Esophagus squamous epithelium (tissue), 4 donors: ENCODE measurements around the gene TRPV6.

Experiments
- POLR2A ChIP-seq, 4 donors: fragments of 450-650 bp; IDR thresholded peaks; one replicate each; pipeline ENCODE4 v1.6.1; 2017; ENCODE audit warnings: antibody characterized with exemption in 4 of 4, mild to moderate bottlenecking in 4 of 4, moderate library complexity in 3 of 4
- TF ChIP-seq, protein P1 (sequence below), 6 experiments: fragments of 450-650 bp in 4 of 6; fragments of 200-600 bp in 2 of 6; sonication (generic) in 2 of 6; IDR thresholded peaks; one replicate each; pipeline ENCODE4 v1.5.1; 2016 to 2019; ENCODE audit warnings: antibody characterized with exemption in 6 of 6, mild to moderate bottlenecking in 4 of 6, moderate library complexity in 4 of 6

DNA sequence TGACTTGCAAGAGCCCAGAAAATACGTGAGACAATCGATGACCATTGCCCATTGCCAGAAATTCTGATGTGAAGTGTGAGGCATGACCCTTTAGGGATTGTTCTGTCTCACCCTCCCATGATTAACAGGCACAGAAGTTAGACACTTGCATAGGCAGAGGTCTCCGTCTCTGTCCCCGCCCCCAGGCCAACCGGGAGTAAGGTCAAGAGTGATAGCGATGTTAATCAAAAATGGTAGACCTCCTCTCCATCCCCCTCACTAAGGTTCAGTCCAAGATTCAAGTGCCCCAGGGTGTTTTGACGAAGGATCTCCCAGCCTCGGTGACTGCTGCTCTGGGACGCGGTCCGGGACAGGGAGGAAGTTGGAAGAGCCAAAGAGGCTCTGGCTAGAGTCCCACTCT is 22.7 kb upstream of the TRPV6 start:
- TF ChIP-seq POLR2A (IDR thresholded peaks at IDR 0.05), result no peak
- TF ChIP-seq, protein P1, sequence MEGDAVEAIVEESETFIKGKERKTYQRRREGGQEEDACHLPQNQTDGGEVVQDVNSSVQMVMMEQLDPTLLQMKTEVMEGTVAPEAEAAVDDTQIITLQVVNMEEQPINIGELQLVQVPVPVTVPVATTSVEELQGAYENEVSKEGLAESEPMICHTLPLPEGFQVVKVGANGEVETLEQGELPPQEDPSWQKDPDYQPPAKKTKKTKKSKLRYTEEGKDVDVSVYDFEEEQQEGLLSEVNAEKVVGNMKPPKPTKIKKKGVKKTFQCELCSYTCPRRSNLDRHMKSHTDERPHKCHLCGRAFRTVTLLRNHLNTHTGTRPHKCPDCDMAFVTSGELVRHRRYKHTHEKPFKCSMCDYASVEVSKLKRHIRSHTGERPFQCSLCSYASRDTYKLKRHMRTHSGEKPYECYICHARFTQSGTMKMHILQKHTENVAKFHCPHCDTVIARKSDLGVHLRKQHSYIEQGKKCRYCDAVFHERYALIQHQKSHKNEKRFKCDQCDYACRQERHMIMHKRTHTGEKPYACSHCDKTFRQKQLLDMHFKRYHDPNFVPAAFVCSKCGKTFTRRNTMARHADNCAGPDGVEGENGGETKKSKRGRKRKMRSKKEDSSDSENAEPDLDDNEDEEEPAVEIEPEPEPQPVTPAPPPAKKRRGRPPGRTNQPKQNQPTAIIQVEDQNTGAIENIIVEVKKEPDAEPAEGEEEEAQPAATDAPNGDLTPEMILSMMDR (IDR thresholded peaks at IDR 0.05), result no peak
